Fibroblast of skin of abdomen (primary cell): Measurements from ENCODE around the gene INTS11.

Experiments used
- DNase-seq: peaks from one replicate; pipeline ENCODE4 v3.0.0-alpha.2; 2013

The INTS11 gene

DNA sequence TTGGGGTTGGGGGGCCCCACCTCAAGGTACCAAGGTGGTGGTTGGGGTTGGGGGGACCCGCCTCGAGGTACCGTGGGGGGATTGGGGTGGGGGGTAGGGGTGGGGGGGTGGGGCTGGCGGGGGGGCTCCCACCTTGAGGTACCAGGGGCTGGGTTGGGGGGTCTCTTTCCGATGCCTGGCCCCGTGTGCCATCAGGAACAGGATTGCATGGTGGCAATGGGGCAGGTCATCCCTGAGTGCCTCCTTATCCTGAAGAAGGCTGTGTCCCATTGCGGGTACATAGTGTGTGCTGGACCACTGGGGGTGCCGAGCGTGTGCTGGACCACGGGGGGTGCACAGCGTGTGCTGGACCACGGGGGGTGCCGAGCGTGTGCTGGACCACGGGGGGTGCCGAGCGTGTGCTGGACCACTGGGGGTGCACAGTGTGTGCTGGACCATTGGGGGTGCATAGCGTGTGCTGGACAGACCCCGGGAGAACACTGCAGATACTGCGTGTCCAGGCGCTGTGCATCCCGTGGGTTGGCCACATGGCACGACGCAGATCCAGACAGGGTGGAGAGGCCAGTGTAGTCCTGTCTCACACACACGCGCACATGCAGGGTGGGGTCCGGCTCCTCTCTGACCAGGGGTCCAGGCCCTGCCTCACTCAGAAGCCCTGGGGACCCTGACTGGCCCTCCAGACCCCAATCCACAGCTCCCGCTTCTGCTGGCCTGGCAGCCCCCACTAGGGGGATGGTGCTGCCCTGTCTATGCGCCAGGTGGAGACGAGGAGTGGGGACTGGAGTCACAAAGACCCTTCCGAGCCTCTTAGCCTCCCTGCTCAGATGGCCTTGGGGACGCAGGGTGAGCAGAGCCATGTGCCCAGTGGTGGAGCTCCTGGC is 40.0 kb downstream of the INTS11 start:
- DNase-seq: no peak

DNA sequence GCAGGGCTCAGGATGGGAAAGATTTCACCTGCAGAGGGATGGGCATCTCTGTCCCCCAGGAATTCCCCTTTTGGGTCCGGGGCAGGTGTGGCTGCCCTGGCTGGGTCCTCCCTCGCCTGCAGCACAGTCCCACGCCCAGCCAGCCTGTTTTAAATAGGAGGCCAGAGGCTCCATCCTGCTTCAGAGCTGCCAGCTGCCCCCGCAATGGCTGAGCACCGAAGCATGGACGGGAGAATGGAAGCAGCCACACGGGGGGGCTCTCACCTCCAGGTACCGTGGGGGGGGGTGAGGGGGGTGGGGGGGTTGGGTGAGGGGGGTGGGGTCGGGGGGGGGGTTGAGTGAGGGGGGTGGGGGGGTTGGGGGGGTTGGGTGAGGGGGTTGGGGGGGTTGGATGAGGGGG is 40.6 kb downstream of the INTS11 start:
- no peak for DNase-seq

DNA sequence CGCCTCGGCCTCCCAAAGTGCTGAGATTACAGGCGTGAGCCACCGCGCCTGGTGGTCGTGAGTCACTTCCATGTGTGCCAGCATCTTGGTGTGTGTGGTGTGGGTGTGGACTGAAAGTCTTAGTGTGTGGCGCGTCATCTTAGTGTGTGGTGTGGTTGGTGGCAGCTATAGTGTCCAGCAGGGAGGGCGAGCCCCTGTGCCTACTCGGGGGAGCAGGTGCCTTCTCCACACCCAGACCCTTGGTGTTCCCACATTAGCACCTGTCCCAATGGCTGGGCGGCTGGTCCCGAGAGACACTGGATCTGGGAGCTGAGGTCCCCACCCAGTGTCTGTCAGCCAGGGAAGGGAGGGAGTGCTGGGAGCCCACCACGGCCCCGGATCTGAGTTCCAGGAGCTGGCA is 41.5 kb downstream of the INTS11 start:
- DNase-seq: no peak

DNA sequence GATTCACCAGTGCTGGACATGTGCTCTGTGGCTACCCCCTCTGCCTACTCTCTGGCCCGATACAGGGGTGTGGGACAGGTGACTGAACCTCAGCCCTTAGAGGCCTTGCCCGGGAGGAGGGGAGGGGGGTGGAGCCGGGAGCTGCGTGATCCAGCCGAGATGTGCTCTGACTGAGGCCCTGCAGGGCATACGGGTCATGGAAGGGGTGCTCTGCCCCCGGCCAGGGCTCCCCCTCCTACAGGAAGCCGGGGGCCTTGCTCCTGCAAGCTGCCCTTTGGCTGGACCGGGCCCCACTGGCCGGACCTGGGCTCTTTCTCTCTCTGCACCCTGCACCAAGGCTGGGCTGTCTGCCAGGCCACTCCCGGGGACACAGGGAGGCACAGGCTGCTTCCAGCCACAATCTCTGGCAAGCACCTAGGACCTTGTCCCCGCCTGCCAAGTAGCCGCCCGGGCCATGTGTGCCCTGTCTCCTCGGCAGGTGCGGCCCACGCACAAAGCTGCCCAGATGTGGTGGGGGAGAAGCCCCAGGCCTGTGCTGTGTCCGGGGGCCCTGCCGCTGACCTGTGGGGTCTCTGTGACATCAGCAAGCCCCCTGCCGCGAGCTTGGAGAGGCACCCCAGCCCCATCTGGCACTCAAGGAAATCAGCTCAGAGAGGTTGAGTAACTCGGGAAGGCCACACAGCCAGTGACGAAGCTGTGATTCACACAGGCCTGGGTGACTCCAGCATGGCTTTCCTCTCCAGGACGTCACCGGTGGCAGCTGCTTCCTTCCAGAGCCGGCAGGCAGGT is 42.7 kb downstream of the INTS11 start:
- no peak for DNase-seq

DNA sequence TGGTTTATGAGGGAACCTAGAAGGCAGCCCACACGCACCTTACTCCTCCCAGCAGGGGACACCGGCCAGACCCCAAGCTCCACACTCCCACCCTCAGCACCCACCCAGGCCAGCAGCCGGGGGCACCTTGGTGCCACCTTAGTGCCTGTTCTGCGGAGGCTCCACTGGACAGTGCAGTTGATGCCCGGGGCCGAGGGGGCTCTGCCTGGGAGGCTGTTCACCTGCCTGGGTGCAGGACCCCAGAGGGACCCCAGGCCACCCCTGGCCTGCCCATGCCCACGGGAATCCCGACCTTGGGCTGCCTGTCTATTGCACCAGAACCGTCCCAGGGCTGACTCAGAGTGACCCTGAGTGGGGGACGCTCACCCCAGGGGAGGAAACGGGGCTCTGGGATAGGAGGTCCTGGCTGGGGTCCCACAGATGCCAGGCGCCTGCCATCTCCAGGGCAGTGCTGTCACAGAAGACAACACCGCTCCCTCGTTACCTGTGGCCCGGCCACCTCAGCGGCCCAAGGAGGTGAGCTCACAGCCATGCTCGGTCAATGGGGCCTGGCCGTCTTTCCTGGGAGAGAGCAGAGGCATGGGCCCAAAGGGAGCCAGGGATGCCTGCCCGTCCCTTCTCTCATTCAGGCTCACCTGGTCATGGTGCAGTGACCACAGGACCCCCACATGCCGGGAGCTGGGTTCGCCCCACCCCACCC is 43.5 kb downstream of the INTS11 start:
- DNase-seq: no peak

DNA sequence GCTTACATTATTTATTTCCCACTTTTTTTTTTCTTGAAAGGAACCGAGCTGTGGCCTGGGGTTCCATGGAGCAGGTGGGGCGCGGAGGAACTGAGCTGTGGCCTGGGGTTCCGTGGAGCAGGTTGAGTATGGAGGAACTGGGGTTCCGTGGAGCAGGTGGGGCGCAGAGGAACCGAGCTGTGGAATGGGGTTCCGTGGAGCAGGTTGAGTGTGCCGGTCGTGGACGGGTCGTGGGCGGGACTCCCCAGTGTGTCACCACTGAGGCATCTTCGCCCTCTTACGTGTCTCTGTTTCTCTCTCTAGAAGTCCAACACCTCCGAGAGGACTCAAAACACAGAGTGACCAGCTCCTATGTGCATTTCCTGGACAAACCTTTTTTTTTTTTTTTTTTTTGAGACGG is 45.4 kb downstream of the INTS11 start:
- no peak for DNase-seq

DNA sequence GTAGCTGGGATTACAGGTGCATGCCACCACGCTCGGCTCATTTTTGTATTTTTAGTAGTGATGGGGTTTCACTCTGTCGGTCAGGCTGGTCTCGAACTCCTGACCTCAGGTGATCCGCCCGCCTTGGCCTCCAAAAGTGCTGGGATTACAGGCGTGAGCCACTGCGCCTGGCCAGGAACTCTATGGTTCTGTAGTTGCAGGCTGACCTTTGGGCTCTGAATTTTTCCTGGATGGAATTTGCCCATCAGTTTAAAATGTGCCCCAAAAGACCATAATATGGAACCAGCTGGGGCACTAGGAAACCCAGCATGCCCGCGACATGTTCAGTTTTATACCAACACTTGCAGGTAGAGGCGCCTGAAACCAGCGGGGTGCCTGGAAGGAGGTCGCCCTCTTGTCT is 45.8 kb downstream of the INTS11 start:
- DNase-seq: no peak

DNA sequence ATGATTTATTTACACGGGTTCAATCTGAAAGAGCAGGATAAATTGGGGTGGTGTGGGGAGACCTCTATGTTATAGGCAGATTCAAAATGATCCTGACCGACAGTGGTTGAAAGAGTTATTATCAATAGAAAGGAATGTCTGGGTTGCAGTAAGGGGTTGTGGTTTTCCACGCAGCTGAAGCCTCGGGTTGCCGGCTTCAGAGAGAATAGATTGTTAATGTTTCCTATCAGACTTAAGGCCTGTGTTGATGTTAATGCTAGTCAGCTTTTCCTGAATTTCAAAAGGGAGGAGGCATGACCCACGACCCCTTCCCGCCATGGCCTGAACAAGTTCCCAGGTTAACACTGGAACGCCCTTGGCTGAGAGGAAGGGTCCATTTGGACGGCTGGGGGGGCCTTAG is 48.6 kb downstream of the INTS11 start:
- DNase-seq: peak; percentile 43

DNA sequence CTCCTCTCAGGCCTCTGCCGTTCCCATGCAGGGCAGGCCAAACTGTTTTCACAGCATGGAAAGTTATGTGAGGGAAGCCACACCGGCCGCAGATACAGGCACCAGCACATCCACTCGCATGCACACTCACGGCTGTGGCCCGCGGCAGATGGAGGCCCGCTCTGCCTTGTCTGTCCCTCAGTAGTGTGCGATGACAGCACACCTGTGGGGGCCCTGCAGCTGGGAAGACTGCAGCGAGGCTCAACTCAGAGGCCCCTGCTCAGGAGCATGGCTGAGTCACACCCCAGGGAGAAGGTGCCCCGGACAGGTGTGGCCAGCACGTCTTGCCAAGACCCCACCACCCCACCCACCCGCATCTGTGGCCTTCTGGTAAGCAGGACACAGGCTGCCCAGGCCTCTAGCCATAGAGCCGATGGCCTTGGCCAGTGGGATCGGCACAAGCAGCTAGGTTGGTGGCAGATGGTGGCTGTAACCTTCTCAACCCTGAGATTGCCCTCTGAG is 49.5 kb downstream of the INTS11 start:
- DNase-seq: no peak

DNA sequence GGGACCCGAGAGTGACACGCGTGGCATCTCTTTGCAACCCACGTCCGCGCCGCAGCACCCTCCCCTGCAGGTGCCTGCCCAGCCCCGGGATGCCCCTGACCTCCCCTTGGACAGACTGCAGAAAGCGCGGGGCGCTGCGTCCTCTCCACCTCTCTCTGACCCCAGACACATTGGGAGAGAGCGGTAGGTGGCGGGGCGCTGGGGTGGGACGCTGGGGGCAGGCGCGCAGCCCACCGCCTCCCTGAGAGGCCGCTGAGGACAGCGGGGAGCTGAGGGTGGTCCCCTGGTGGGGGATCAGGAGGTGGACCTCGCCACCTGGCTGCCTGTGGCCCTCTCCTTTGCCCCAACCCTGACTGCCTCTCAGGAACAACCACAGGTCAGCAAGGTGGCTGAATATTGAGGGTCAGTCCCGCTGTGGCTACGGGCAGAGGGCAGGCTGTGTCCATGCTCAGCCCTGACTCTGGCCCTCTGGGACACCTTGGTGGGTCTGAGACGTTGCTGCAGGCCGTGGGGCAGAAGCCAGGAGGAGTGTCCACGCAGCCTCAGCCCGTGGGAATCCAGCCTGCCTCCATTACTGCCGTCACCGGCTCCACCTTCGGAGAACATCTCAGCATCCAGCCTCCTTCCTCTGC is 50.0 kb downstream of the INTS11 start:
- DNase-seq: no peak

DNA sequence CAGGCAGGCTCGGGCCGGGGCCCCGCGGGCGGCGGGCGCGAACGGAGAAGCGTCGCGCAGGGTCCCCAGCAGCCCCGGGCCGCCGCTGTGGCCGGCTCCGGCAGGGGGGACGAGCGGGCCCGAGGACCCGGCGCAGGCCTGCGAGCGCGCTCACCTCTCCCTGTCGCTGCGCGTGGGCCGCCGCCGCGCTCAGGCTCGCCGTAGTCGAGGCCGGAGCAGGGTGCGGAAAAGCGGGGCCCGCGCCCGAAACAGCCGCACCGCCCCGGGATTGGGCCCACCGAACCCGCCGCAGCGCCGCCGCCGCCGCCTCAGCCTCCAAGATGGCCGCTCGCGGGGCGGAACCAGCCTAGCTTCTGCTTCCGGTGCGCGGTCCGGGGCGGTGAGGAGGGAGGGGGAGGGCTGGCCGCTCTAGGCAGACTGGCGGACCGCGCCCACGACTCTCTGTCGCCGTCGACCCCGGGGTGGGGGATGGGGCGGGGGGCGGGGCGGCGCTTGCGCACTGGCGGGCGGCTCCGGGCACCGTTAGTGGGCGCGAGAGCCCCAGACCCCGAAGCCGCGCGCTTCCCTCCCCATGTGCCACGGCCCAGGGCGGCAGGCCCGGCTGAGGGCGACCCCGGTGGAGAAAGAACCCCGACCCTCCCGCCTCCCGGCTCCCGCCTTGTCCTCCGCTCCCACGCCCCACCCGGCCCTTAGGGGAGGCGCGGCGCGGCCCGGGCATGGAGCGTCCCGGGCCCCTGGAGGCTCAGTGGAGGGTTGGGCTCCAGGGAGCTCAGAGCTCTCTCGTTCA is 50.8 kb downstream of the INTS11 start, which contains the start of gene UBE2J2:
UBE2J2 (minus strand) TSS at position 343 of the 787 bp plus-strand sequence. CDS start 5,862 bp downstream, outside the sequence.
- DNase-seq: peak; percentile 92

DNA sequence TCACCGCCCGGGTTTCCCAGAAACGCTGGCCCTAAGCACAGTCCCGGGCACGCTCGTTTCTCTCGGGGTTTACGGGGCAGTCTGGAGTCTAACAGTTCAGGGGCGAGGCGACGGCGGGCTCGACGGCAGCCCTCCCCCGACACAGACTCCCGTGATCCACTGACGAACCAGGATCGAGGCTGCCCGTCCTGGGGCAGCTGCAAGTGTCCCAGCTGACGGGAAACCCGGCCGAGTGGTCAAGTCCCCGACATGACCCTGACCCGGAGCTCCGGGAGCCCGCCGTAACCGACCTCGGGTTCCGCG is 51.3 kb downstream of the INTS11 start:
- DNase-seq: no peak

DNA sequence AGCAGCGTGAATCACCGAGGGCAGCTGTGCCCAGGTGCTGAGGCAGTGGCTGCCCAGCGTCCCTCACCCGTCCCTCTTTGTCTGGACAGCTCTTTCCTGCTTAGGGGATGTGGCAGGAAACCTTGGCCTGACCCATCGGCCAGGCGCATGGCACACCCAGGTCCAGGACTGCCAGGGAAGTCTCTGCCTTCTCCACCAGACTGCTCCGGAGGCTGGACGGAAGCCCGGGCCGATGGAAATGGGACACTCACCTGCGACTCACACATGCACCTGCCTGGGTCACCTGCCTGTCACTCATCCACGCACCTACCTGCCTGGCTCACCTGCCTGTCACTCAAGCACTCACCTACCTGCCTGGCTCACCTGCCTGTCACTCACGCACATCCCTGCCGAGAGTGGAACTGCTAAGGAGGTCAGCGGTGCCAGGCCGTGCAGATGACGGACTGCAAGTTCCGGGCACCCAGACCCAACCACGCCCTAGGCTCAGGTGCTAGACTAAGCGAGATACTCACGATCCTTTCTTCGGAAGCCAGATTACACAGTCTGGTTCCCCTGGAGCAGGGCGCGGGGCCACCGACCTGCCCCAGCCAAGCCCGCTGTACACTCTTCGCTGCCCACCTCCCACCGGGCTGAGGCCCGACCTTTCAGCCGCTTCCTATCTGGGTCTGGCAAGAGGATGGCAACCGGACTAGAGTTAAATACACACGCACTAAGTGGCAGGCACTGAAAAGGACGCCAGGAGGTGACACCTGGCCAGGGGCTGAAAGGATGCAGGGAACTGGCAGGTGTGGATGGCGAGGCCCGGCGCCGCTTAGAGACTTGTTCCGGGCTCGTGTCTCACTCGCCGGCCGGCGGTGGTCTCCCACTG is 51.9 kb downstream of the INTS11 start:
- DNase-seq: no peak

DNA sequence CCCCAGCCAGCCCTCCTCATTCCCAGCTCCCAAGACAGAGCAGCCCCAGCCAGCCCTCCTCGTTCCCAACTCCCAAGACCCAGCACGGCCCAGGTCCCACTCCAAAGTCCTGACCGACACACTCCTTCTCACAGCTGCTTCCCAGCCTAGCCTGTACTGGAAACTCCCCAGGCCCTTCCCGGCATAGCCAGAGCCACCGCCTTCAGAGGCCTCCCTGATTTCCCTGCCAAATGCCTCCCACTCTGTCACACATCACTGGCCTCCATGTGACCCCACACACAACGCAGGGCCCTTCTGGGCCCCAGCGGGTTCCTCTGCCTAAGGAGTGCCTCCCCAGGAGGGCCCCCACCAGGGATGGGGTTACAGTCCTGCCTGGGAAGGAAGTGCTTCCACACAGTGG is 53.6 kb downstream of the INTS11 start:
- DNase-seq: no peak

DNA sequence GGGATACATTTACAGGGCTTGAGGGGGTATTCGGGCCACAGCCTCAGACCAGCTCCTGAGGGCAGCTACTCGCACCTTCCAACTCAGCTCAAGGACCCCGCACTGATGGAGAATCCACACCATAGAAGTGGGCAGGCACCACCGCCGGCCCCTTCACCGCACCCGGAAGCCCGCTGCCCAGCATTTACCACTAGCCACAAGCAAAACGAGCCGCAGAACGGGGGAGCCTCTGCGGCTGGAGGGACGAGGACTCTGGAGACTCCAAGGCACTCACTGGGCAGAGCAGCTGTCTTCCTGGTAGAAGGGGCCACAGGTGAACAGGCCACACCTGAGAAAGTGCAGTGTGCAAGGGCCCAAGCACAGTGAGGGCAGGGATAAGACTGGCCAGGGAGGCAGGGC is 56.2 kb downstream of the INTS11 start:
- no peak for DNase-seq

DNA sequence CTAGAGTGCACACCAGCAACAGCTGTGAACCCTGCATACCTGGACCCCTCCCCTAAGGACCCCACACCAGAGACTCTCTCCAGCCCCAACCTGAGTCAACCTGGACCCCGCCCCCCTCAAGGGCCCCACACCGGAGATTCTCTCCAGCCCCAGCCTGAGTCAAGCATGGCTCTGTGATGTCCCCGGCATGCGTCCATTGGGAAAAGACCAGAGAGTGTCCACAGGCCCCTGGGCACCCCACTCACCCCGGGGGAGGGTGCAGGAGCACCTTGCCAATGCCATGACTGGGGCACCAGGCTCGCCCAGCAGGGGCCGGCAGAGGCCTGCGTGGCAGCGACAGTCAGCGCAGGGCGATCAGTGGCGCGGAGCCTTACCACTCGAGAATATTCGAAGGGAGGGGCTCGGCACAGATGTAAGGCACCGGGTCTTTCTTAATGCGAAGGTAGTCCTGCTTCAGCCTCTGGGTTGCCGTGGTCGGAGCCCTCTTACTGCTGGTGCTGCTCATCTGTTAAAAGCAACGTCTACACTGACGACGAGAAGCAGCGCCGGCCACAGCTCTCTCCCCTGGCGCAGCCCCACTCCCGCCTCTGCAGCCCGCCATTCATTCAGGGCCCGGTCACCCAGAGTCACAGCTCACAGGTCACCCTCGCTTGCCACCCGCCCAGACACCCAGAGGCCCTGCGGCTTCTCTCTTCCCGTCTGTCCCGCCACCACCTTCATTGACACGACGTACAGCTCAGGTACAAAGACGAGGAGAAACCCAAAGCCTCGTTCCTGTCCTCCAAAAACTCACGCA is 56.8 kb downstream of the INTS11 start:
- no peak for DNase-seq

DNA sequence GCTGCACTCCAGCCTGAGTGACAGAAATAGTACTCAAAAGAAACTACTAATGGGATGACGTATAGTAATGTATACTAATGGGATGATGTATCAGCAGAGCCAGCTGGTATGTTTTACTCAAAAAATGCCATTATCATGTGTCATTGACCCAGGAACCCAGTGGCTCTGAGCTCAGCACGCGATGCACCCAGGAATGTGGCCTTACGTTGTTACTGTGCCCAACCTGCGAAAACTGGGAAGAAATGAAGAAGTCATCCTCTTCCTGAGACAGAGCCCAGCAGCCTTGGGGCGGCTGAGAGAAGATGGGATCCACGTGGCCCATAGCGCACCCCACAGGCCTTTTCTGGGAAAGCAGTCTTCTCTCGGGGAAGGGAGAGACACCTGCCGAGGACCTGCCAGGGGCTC is 59.6 kb downstream of the INTS11 start:
- DNase-seq: peak; percentile 99

DNA sequence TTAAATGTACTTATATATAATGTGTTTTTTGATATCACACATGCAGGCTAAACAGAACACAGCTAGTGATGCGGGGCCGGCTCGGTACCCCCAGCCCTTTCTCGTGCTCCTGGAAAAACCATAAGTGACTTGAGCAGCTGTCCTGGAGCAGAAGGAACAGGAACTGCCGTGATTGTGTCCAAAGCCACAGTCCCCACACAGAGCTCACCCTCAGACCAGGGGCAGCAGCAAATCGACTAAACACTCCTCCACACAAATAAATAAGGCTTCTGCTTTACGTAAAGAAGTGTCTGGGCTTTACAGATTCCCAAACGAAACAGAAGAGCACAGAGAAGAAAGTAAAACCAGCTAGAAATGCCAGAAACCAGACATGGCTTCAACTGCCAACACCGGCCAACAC is 60.4 kb downstream of the INTS11 start:
- no peak for DNase-seq

DNA sequence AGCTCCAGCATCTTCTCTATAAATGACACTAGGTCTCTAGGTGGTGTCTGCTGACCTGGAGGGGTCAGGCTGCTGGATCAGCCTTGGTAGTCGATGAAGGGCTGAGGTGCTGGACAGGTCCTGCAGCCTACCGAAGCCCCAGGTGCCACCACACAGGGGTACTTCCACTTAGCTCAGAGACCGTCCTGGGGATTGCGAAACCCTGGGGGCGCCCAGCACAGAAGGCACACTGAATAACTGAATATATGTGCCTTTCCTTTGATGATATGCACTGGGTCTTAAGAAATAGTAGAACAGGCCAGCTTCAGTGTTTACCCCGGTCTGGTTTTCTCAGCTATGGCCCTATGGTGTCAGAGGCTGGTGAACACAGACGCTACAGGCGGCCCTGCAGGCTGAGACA is 61.7 kb downstream of the INTS11 start:
- DNase-seq: no peak

DNA sequence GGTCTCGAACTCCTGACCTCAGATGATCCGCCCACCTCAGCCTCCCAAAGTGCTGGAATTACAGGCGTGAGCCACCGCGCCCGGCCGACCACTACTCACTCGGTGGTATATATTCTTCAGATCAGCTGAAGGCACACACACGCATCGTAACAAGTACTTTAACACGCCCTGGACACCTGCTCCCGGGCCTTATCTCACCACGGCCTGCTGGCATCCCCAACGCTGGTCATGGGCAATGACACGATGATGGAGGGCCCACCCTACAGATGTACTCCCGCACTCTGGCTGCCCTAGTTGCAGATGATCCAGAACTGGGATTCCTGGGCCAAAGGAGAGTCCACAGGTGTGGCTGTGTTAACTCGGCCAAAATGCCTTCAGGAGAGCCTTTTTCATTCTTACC is 62.4 kb downstream of the INTS11 start:
- no peak for DNase-seq
